ENCODE measurements around the gene TMEM200C. TPM values are rescaled to one million over a fixed set of nuclear protein-coding genes. Genes with fewer than 3 reads are reported as not detected.

Gene TMEM200C
- total and polyA plus RNA-seq, 2 donors (not counting 1 experiment from before 2014, with no cell fraction given): 0.02 to 0.17 TPM

- no peaks in the 10 kb centered on the region for H3K4me1 ChIP-seq (ENCODE audit: control insufficient read depth, extremely low read depth, insufficient read depth, low read length)
- no peaks in the 10 kb centered on the region for H3K9me3 ChIP-seq (ENCODE audit: control insufficient read depth, insufficient read depth, low read depth, low read length)
- TF ChIP-seq EZH2 (IDR thresholded peaks at IDR 0.05; ENCODE audit: low read length, missing control alignments) (no peak), CTCF (conservative IDR thresholded peaks at IDR 0.05 in 1 of 2, IDR thresholded peaks at IDR 0.05 in 1 of 2; ENCODE audit: low read depth in 1 of 2, low read length in 2 of 2) (no peak)
- H3K79me2 ChIP-seq (ENCODE audit: control insufficient read depth, insufficient read depth, low read length): no peaks in the 10 kb centered on the region
- H3K9ac ChIP-seq (ENCODE audit: insufficient read depth, low read length): no peak overlapping the region
- no peak overlapping the region for H3K4me3 ChIP-seq (replicated peaks in 1 of 4; ENCODE audit: control extremely low read depth in 1 of 4, insufficient read depth in 1 of 4, low read depth in 3 of 4, low read length in 4 of 4)
- H2AFZ ChIP-seq (ENCODE audit: low read length): no peak overlapping the region
- no peaks in the 10 kb centered on the region for H3K27me3 ChIP-seq (ENCODE audit: control insufficient read depth, insufficient read depth, low read length)
- no peak overlapping the region for H3K27ac ChIP-seq (ENCODE audit: insufficient read depth, low read length)
- no peaks in the 10 kb centered on the region for H3K36me3 ChIP-seq (ENCODE audit: control insufficient read depth, insufficient read depth, low read length)
- DNase-seq (ENCODE audit: low read depth in 2 of 2): no peak
- H4K20me1 ChIP-seq (ENCODE audit: control insufficient read depth, extremely low read depth, insufficient read depth, low read length): no peaks in the 10 kb centered on the region
- no peak overlapping the region for H3K4me2 ChIP-seq (ENCODE audit: extremely low read depth, insufficient read depth, low read length)
Observed at GRCh38 chr18:5842653-5843052, 52.7 kb downstream of the TMEM200C start.

GRCh38 chr18:5841518-5841917, 53.8 kb downstream of the TMEM200C start:
- Histone ChIP-seq H3K9me3 (ENCODE audit: control insufficient read depth, insufficient read depth, low read depth, low read length) (no peaks in the 10 kb centered on the region), H3K4me1 (ENCODE audit: control insufficient read depth, extremely low read depth, insufficient read depth, low read length) (no peaks in the 10 kb centered on the region), H4K20me1 (ENCODE audit: control insufficient read depth, extremely low read depth, insufficient read depth, low read length) (no peaks in the 10 kb centered on the region), H3K79me2 (ENCODE audit: control insufficient read depth, insufficient read depth, low read length) (no peaks in the 10 kb centered on the region), H3K27me3 (ENCODE audit: control insufficient read depth, insufficient read depth, low read length) (no peaks in the 10 kb centered on the region), H3K36me3 (ENCODE audit: control insufficient read depth, insufficient read depth, low read length) (no peaks in the 10 kb centered on the region), H3K27ac (ENCODE audit: insufficient read depth, low read length) (no peak overlapping the region), H3K4me2 (ENCODE audit: extremely low read depth, insufficient read depth, low read length) (no peak overlapping the region), H3K9ac (ENCODE audit: insufficient read depth, low read length) (no peak overlapping the region), H2AFZ (ENCODE audit: low read length) (no peak overlapping the region), H3K4me3 (replicated peaks in 1 of 4; ENCODE audit: control extremely low read depth in 1 of 4, insufficient read depth in 1 of 4, low read depth in 3 of 4, low read length in 4 of 4) (no peak overlapping the region)
- TF ChIP-seq CTCF (conservative IDR thresholded peaks at IDR 0.05 in 1 of 2, IDR thresholded peaks at IDR 0.05 in 1 of 2; ENCODE audit: low read depth in 1 of 2, low read length in 2 of 2) (no peak), EZH2 (IDR thresholded peaks at IDR 0.05; ENCODE audit: low read length, missing control alignments) (no peak)
- peak; percentile 1 to 5 for DNase-seq (ENCODE audit: low read depth in 2 of 2)

- Histone ChIP-seq H3K9me3 (ENCODE audit: control insufficient read depth, insufficient read depth, low read depth, low read length) (no peaks in the 10 kb centered on the region), H2AFZ (ENCODE audit: low read length) (no peak overlapping the region), H3K4me3 (replicated peaks in 1 of 4; ENCODE audit: control extremely low read depth in 1 of 4, insufficient read depth in 1 of 4, low read depth in 3 of 4, low read length in 4 of 4) (no peak overlapping the region), H3K27ac (ENCODE audit: insufficient read depth, low read length) (no peak overlapping the region), H3K36me3 (ENCODE audit: control insufficient read depth, insufficient read depth, low read length) (no peaks in the 10 kb centered on the region), H3K9ac (ENCODE audit: insufficient read depth, low read length) (no peak overlapping the region), H3K79me2 (ENCODE audit: control insufficient read depth, insufficient read depth, low read length) (no peaks in the 10 kb centered on the region), H3K4me1 (ENCODE audit: control insufficient read depth, extremely low read depth, insufficient read depth, low read length) (no peaks in the 10 kb centered on the region), H3K27me3 (ENCODE audit: control insufficient read depth, insufficient read depth, low read length) (no peaks in the 10 kb centered on the region), H4K20me1 (ENCODE audit: control insufficient read depth, extremely low read depth, insufficient read depth, low read length) (no peaks in the 10 kb centered on the region), H3K4me2 (ENCODE audit: extremely low read depth, insufficient read depth, low read length) (no peak overlapping the region)
- DNase-seq (ENCODE audit: low read depth in 2 of 2): no peak
- no peak for TF ChIP-seq EZH2 (IDR thresholded peaks at IDR 0.05; ENCODE audit: low read length, missing control alignments)
- TF ChIP-seq CTCF (conservative IDR thresholded peaks at IDR 0.05 in 1 of 2, IDR thresholded peaks at IDR 0.05 in 1 of 2; ENCODE audit: low read depth in 1 of 2, low read length in 2 of 2): no peak
Observed at GRCh38 chr18:5840547-5840946, 54.8 kb downstream of the TMEM200C start.
